VCaP (cell line): ENCODE data around the gene GMDS.

Experiments
- H3K27ac ChIP-seq: fragments of 450-650 bp; 2 replicates; pipeline ENCODE4 v1.5.1; 2017
- CTCF ChIP-seq: fragments of 450-650 bp; conservative IDR thresholded peaks from 2 replicates; pipeline ENCODE4 v1.5.1; 2017; ENCODE audit warnings: mild to moderate bottlenecking, moderate library complexity

GMDS gene

DNA sequence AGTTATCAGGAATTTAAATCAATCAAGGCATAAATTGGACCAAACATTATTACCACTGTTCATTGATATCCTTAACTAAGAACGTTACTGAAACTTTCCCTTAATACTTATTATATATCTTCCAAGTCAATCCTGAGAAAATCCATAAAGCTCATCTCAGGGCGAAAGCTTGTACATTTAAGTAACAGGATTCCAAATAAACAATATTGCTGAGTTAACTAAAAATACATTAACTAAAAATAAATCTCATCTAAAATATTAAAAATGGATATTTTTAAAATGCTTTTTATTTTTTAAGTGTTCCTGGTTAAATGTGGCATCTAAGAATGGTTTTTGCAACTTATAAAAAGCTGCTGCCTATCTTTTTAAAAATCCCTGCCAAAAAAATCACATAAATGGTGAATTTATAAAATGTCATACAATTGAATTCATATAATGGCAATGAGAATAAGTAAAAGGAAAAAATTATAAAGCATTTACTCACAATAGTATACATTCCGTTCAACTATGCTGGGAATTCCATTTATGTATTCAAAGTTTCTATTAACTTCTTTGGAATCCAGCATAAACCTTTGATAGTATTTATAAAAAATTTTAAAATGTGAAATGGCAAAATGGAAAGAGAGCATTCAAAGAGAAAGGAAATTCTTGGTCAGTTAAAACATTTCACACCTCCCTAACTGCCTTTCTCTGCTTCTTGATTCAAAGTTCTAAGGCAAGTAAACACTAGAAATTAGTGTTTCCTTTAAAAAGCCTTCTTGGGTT lies 20.8 kb upstream of the GMDS start:
- no peak for TF ChIP-seq CTCF
- no peak overlapping the region for H3K27ac ChIP-seq

DNA sequence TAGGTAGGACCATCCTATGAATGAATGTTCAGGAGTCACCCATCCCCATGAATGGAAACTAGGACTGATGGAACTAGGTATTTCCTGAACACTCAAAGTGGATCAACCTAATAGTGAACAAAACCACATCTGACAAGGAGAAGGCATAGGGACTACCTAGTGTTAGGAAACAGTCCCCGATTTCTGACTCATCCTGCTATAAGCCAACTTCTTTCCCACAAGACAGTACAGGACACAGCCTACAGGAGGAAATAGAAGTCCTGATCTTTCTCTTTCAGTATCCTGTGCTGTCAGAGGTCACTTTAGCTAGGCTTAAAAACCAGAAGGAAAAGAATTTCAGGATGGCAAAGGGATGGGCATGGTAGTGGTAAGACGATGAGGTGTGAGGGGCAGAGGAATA lies 19.5 kb upstream of the GMDS start:
- H3K27ac ChIP-seq: no peak overlapping the region
- TF ChIP-seq CTCF: no peak

- no peak for TF ChIP-seq CTCF
- no peak overlapping the region for H3K27ac ChIP-seq
Measured at GRCh38 chr6:2263896-2264295, 18.5 kb upstream of the GMDS start.

DNA sequence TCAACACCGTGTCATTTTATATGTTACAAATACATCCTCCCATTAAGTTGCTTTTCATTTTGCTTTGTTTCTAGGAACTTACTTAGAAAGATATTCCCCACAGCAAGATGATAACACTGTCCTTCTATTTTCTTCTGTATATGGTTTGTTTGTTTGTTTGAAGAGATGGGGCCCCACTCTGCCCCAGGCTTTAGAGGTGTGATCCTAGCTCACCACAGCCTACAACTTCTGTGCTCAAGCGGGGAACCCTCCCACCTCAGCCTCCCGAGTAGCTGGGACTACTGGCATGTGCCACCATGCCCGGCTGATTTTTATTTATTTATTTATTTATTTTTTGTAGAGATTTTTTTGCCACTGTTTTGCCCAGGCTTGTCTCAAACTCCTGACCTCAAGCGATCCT lies 14.2 kb upstream of the GMDS start:
- no peak overlapping the region for H3K27ac ChIP-seq
- no peak for TF ChIP-seq CTCF

DNA sequence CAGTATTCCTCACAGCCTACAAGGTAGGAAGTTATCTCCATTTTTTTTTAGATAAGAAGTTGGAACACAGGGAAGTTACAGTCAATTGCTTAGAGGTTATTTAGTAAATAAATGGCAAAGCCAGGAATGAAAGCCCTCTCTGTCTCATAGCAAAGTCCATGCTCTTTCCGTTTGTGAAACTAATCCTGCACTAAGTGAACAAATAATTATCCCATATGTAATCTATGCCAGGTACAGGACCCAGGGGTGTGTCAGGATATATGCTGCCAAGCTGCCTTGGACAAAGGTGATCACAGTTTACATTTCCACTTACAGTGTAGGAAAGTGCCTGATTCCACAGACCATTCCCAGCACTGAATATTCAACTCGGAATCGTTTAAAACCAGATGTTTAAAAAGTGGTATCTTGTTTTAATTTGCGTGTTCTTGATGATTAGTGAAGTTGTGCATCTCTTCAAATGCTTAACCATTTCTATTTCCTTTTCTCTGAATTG lies 13.6 kb upstream of the GMDS start:
- H3K27ac ChIP-seq: no peak overlapping the region
- no peak for TF ChIP-seq CTCF

DNA sequence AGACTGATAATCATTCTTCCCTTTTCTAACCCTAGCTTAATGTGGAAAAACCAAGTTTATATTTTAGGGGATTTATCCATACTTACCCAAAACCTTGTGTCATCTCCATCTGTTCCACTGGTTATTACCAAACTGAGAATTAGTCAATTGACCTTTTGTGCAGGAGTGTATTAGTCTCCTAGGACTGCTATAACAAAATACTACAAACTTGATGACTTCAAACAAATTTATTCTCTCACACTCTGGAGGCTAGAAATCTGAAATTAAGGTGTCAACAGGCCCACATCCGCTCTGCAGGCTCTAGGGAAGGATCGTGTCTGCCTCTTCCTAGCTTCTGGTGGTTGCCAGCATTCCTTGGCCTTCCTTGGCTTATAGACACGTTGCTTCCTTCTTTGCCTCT lies 12.7 kb upstream of the GMDS start:
- H3K27ac ChIP-seq: no peak overlapping the region
- TF ChIP-seq CTCF: no peak

DNA sequence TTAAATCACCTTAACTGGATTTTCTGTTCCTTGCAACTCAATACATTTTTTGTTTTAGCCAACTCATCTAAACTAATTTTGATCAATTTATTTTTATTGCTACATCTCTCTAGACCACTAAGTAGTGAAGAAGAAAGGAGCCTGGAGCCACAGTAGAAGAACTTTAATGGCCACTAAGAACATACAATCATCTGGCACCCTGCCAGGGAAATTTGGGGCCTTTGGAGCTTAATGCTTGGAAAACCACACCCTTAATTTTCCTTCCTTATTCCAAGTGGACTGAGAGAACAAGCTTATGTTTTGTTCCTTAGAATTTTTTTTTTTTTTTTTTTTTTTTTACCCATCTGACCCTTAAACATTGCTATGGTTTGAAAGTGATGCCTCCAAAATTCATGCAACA lies 12.0 kb upstream of the GMDS start:
- no peak for TF ChIP-seq CTCF
- H3K27ac ChIP-seq: no peak overlapping the region
